Stimulated activated CD4-positive, alpha-beta T cell treated with anti-CD3 and anti-CD28 coated beads, Interleukin-15, amount 100 ng/mL, for 48 hours (primary cell): Measurements from ENCODE around the gene SDSL.

ENCODE experiments used
- DNase-seq, 2 donors: peaks; one replicate each; pipeline ENCODE4 v3.0.0-alpha.2; 2020; ENCODE audit warnings: low read depth in 2 of 2

The SDSL gene

DNA sequence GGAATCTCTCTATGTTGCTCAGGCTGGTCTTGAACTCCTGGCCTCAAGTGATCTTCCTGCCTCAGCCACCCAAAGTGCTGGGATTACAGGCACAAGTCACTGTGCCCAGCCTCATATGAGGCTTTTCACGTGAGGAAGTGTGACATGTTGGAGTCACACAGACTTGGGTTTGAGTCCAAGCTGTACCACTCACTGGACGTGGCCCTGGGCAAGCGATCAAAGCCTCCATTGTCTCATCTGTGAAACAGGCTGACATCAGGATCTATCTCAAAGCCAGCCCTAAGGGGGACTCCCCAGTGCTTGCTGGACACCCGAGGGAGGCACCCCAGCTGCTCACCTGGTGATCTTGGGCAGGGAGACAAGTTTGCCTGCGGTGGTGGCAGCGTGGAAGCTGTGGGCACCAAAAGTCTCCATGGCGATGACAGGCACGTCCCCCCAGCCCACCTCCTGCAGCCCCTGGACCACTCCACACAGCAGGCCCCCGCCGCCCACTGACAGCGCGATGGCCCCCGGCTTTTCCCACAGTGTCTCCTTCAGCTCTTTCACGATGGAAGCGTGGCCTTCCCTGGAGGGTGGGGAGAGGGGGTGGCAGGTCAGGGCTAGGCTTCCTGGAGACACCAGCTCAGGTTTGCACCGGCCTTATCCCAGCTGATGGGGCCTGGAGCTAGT lies 25.2 kb upstream of the SDSL start:
- no peak for DNase-seq

DNA sequence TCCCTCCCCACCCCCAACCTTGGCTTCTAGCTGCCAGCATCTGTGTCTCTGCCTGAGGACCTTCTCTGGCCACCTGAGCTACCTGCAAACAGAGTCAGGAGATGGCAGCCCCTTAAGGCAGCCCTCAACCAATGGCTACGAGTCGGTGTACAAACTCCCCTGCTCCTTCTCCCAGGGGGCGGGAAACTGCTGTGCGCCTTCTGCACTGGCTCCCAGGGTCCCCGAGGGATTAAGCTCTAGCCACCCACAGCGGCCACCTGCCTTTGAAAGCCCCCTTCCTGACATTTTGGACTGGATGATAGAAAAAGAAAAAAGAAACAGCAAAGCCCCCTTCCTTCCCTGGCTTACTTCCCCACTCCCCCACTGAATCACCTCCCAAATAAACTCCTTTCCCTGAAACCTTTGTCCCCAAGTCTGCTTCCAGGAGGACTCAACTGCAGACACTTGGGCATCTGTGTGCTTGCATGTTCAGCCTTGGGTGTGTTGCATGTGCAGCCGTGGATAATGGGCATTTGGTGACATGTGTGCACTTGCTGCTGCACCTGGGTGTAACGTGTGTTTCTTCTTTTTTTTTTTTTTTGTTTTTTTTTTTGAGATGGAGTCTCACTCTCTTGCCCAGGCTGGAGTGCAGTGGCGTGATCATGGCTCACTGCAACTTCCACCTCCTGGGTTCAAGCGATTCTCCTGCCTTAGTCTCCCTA lies 24.5 kb upstream of the SDSL start:
- no peak for DNase-seq

DNA sequence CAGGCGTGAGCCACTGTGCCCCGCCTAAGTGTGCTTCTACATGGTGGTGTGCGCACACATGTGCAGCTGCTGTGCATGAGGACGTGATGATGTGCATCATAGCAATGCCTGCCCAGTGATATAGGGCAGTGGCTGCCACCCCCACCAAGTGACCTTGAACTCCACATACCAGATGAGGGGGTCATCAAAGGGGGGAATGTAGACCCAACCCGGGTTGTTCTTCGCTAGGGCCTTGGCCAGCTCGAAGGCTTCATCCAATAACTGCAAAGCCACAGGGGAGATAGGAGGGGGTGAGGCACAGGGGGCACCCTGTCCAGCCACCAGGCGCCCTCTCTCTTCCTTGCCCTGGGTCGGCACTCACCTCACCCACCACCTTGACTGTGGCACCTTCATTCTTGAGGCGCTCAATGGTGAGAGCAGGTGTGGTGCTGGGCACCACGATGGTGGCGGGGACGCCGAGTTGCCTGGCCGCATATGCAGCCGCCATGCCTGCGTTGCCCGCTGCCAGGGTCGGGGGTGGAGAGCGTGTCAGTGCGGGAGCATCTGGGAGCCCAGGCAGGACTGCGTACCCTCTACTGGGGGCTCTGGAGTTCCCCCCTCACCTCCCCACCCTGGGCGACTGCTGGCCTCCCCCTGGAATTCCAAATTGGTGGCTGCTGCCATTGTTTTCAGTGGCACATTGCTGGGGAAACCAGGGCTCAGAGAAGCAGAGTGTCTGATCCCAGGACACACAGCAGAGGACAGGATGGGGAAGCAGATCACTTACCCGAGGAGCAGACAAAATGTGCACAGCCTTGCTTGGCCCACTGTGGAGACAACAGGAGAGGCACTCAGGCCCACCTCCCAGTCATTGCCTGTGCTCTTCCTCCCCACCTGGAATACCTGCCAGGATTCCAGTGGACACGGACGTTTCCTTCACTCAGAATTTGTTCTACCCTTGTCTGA lies 23.6 kb upstream of the SDSL start:
- DNase-seq: no peak

DNA sequence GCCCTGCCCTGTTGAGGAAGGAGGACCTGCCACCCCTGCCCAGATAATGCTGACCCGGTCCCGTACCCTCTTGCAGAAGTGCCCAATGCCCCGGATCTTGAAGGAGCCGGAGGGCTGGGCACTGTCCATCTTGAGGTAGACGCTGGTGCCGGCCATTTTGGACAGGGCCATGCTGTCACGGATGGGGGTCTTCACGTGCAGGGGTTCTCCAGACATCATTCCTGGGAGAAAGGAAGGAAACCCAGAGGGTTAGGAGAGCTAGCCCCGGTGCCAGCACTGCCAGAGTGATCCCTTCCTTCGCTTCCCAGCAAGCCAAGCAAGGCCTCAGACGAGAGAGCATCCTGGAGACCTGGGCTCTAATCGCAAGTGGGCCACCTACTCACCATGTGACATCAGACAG lies 22.7 kb upstream of the SDSL start:
- DNase-seq: no peak

DNA sequence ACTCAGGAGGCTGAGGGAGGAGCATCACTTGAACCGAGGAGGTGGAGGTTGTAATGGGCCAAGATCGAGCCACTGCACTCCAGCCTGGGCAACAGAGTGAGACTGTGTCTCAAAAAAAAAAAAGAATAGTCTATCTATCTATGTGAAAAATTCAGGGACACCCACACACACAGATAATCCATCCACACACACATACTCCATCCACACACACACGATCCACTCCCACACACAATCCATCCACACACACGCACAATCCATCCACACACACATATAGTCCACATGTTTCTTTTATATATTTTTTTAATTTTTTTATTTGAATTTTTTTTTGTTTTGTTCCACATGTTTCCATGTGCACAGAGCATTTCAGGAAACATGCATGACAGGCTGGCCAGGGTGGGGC lies 21.8 kb upstream of the SDSL start:
- no peak for DNase-seq

DNA sequence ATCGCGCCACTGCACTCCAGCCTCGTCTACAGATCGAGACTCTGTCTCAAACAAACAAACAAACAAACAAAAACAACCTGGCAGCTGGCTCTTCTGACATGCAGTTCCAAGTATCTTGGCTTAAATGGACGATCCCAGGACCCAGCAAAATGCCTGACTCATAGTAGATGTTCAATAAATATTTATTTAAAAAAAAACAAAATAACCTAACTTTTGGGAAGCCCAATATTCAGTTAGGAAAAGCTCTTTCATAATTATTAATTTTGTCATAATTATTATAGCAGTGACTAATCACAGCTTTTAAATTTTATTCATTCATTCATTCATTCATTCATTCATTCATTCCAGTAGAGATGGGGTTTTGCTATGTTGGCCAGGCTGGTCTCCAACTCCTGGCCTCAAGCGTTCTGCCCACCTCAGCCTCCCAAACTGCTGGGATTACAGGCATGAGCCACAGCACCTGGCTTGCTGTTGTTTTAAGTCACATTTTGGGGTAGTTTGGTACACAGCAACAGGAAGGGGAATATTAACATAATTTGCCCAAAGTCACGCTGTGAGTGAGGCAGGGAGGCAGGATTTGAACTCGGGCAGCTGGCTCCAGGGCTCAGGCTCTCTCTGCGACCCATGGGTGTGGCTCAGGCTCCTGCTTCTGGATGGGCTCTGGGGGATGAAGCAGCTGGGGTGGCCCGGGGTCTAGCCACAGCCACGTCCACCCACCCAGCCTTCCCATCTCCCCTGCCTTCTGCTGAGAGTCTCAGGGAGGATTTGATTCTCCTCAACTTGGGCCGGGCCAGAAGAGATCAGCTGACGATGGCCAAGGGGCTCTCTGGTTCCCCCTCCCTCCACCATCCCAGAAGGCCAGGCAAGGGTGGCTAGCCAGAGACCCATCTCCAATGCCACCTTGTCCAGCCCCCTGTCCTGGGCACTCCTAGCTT lies 20.8 kb upstream of the SDSL start:
- no peak for DNase-seq

DNA sequence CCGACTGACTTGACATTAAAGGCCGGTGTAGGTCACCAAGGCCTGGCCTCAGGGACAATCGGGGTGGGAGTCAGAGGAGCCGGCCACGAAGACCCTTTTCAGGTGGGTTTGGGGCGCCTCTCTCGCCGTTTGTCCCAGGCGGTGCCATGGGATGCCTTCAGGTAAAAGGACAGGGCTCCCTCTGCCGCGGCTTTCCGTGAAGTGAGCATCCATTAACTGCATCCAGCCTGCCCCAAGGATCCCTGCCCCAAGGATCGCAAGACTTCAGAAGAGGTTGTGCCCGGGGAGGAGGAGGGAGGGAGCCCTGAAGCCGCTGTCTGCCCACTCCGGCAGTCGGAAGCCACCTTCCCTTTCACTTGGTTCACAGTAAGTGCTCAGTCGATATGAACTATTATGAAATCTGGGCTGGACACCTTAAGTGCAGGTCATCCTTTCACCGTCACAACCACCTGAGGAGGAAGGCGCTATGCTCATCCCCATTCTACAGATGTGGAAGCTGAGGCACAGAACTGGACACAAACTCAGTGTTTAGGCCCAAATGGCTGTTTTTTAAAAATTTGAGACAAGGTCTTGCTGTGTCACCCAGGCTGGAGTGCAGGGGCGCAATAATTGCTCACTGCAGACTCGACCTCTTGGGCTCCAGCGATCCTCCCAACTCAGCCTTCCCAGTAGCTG lies 19.5 kb upstream of the SDSL start:
- no peak for DNase-seq

DNA sequence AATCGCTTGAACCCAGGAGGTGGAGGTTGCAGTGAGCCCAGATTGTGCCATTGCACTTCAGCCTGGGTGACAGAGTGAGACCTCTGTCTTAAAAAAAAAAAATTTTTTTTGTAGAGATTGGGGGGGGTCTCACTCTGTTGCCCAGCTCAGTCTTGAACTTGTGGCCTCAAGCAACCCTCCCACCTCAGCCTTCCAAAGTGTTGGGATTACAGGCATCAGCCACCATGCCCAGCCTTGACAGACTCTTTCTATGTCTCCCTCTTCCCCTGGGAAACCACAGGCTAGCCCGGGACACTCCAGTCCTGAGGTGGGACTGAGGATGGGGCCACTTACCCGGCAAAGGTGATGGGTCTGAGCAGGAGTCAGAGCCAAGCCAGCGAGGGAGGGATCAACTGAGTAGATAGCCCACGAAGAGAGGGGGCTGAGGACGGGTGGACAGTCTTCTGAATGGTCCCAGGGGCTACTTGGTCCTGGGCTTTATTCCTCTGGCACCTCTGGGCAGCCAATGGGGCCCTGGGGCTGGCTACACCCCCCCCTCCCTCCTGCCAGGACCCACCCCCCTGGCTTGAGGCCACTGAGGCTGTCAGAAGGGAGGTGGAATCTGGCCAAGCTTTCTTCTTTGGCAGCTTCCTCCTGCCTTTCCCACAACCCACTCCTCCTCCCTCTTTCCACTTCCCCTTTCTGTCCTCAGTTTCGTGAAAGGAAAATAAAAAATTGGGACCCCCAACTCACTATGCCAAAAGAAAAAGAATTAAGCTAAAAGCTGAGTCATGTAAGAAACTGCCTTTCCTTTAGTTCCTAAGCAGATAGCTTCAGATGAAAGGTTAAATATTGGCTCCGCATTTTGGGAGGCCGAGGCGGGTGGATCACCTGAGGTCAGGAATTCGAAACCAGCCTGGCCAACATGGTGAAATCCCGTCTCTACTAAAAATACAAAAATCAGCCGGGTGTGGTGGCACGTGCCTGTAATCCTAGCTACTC lies 18.5 kb upstream of the SDSL start, which contains the start of gene SDS:
Gene SDS, minus strand, starts transcription at position 453 of the 981 bp plus-strand sequence. CDS start 4,179 bp downstream, outside the sequence.
- DNase-seq: no peak

DNA sequence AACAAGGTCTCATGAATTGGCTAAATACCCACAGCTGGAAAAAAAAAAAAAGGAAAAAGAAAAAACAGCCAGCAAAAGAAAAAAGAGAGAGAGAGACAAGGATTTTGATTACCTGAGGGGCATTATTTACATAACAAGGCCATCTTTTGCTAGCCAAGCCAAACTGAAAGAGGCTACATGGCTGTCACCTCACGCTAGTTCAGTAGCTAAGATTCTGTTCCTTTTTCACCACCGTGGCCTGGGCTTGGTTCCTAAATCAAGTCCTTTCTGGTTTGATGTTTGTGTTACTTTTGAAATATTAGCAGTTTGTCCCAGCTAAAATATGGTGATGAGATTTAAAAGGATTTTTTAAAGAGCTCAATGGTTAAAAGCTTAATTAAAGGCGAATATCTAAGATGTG lies 16.5 kb upstream of the SDSL start:
- no peak for DNase-seq

DNA sequence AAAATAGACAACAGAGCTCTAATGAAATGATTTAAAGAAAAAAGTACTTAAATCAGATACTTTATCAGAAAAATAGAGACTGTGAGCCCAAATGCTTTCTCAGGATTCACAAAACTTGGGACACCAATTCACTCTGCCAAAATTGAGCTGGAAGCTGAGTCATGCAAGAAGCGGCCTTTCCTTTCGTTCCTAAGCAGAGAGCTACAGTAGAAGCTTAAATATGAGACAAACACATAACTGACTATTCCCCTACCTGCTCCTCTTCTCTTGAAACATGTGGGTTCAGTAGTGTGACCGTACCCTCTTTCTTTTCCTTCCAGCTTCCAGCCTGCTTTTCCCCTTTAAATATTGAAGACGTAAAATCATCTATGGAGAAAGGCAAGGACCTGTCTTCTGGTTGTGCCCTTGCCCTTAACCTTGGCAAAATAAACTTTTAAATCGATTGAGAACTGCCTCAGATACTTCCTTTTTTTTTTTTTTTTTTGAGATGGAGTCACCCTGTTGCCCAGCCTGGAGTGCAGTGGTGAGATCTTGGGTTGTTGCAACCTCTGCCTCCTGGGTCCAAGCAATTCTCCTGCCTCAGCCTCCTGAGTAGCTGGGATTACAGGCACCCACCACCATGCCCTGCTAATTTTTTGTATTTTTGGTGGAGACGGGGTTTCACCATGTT lies 14.1 kb upstream of the SDSL start:
- no peak for DNase-seq

DNA sequence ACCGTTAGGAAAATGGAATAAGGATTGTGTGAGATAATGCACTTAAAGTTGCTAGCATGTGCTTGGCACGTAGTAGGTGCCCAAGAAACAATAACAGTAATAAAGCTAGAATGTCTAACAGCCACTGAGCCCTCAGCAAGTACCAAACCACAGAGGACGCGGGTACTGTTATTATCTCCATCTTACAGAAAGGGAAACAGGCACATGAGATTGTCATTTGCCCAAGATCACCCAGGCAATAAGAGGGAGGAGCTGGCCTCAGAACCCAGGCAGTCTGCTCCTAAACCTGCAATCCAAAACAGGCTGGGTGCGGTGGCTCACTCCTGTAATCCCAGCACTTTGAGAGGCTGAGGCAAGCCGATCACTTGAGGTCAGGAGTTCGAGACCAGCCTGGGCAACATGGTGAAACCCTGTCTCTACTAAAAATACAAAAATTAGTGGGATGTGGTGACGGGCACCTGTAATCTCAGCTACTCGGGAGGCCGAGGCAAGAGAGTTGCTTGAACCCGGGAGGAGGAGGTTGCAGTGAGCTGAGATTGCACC lies 13.4 kb upstream of the SDSL start:
- no peak for DNase-seq

DNA sequence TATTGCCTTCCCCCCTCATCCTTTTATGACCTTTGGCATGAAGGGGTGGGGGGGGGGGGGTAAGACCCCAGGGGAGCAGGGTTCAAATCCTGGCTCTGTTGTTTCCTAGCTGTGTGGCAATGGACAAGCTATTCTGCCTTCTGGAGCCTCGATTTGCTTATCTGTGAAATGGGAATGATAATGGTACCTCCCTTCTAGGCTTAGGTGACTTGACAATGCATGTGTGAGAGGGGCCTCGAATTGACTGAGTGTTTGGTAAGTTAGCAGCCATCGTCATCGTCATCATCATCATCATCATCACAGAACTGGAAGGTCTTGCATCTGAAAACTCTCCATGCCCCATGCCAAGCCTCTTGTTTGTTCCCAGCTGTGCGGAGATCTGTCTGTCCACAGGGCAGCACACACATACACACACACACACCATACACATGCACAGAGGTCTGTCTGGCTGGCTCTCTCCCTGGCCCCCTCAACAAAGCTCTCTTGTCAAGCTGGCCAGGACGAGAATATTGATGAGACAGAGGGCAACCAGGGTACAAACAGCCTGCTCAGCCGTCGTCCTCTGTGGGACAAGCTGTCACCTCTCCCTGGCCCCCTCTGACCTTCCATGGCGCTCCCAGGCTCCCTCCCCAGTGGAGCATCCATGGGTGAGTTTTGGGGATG lies 12.6 kb upstream of the SDSL start:
- DNase-seq: no peak

DNA sequence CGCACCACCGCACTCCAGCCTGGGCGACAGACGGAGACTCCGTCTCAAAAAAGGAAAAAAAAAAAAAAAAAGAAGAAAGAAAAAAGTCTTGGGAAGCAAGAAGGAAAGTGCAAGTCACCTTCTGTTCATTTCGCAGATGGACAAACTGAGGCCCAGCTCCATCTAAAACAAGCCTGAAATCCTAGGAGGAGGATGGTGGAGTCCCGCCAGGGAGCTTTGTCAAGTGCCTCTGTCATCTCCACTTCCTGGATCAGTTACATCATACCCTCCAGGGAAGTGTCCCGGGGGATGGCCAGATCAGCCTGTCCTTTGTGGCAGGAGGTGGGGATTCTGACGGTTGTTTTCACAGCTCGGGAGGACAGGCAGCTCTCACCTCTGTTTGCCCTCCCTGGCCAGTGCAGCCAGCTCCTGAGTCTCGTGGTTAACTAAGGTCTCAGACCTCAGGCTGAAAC lies 8.7 kb upstream of the SDSL start:
- no peak for DNase-seq

DNA sequence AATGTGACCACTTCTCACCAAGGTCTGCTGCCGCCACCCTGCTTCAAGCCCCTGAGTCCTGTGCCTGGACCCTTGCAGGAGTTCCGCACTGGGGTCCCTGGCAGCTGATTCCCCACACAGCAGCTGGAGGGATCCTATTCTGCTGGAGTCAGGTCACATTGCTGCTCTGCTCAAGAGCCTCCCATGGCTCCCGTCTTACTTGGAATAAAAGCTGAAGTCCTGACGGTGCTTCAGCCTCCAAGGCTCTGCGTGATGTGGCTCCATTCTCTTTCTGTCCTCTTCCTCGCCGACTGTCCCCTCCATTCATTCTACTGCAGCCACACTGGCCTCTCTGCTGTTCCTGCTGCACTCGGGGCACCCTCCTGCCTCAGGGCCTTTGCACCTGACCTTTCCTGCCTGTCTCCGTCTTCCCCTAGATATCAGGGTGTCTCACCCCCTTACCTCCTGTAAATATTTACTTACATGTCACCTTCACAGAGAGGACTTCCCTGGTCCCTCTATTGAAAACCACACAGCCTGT lies 7.6 kb upstream of the SDSL start:
- DNase-seq: no peak

DNA sequence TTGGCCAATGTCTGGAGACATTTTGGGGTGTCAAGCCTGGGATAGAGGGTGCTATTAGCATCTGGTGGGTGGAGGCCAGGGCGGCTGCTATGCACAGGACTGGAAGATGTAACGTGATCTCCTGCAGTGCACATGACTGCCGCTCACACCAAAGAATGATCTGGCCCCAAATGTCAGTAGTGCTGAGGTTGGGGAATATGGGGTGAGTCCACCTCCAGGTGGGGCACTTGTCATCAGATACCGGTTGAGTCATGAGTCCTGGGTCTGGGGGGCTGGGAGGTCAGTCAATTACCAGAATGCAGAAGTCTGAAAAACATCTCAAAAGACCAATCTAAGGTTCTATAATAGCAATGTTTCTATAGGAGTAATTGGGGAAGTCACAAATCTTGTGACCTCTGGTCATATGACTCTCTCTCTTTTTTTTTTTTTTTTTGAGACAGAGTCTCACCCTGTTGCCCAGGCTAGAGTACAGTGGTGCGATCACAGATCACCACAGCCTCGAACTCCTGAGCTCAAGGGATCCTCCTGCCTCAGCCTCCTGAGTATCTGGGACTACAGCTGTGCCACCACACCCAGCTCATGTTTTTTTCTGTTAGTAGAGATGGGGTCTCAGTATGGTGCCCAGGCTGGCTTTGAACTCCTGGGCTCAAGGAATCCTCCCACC lies 6.0 kb upstream of the SDSL start:
- no peak for DNase-seq

DNA sequence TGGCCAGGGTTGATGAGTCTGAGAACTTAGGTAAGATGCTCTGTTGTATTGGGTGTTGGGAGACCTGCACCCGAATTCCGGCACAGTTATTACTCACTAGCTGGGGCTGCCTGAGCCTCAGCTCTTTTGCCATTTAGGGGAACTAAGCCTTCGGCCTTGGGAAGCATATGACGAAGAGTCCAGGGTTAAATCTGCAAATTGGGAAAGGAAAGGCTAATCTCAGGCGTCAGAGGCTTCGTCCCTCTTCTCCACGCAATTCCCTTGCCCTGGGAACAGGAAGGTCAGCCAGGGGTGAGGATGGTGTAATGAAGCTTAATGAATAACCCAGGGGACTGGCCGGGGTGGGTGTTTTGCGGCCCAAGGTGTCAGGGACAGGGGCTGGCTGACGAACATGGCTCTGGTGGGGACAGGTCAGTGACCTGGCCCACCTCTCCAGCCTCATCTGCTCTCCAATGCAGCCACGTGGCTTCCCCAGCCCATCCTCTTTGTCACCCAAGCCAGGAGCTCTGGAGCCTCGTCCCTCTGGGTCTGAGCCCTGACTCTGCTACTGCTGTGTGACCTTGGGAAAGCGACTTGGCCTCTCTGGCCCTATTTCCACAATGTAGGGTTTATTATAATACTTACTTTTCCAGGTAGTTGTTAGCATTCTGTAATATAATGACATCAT lies 3.8 kb upstream of the SDSL start:
- DNase-seq: no peak
